GM19468 (cell line): ENCODE results near the gene NTSR1.

ENCODE experiments used
- ATAC-seq: cut with Tn5 transposase; IDR thresholded peaks from one replicate; pipeline ENCODE4 v1.9.1; 2021; ENCODE audit warnings: mild to moderate bottlenecking, moderate library complexity, moderate number of reproducible peaks; ENCODE audit not compliant: unreplicated experiment; ENCODE audit errors: extremely low read depth

The NTSR1 gene

GRCh38 chr20:62766071-62766450, 57.4 kb downstream of the NTSR1 start:
- no peak for ATAC-seq

DNA sequence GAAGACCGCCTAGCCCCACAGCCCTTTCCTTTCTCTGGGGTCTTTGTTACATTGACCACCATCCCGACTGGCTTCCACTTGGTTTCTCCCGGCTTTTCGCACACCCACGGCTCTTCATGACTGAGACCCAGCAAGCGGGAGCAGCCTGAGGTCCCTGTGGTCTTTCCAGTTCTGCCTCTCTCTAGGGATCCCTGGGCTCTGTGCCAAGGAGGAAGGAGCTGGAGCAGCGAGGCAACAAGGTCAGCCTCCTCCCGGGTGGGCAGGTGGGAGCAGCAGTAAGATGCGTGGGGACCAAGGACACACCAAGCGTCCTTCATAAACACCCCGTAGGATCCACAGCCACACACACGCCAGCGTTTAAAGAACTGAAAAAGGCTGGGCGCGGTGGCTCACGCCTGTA, 58.1 kb downstream of the NTSR1 start:
- no peak for ATAC-seq

DNA sequence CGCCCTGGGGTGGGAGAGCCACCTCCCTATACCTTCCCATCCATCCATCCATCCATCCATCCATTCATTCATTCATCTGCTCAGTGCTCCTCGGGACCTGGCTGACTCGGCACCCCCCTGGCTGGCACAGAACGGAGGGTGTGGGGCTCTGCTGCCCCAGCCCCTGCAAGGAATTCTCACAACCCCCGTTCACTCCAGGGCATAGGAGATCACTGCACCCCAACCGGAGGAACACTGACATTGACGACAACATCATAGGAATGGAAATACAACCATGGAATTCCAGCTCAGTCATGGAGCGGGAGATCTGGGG, 59.6 kb downstream of the NTSR1 start:
- ATAC-seq = no peak

DNA sequence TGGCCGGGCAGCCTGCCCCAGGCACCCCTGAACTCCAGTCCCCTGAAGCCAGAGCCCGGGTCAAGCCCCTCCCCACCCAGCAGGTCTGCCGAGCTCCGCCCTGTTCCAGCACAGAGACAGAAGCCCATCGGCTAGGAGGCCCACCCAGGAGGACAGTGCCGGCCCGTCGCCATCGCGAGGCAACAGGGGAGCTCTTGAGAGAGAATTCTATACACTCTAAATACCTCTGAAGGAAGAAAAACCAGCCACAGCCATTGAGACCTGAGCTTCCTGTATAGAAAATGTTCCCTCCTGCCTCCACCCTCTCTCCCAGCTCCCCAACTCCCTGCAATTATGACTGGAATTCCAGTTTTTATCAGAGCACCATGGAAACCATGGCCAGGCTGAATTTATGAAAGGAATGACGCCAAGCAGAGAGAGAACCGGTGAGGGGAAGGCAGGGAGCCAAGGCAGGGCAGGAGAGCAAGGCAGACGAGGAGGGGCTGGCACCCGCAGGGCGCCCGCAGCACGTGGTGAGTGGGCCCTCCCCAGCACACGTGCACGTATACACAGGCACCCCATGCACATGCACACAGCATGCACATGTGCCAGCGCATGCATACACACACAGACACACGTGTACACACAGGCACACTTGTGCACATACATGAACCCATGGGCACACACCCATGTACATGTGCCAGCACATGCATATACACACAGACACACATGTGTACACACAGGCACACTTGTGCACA, 60.1 kb downstream of the NTSR1 start:
- no peak for ATAC-seq

- ATAC-seq = no peak
Observed at GRCh38 chr20:62769346-62770071, 60.9 kb downstream of the NTSR1 start.

DNA sequence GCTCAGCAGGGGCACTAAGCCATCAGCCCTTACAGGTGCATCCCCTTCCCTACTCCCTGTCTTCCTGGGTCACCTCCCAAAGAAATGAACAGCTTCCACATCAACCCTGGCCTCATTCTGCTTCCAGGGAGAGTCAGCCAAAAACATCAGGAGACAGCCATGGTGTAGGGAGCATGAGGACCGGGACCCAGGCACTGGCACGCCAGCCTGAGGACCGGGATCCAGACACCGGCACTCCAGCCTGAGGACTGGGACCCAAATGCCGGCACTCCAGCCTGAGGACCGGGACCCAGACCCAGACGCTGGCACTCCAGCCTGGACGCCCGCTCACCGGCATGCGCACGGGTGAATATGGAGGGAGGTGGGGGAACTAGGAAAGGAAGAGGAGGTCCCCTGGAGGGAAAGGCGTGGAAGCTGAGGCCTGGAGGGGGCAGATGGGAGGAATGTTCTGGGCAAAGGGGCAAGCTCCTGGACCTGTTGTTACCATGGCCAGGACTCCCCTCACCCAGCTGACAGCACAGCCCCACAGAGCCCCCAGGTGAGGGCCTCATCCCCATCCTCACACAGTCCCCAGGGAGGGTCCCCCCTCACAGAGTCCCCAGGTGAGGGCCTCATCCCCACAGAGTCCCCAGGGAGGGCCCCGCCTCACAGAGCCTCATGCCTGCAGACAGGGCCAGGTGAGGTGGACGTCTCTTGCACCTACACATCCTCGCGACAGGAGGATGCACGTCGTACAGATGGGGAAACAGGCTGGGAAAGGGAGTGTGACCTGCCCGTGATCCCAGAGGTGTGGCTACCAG, 61.7 kb downstream of the NTSR1 start:
- no peak for ATAC-seq

- no peak for ATAC-seq
Observed at GRCh38 chr20:62770916-62771315, 62.3 kb downstream of the NTSR1 start.

DNA sequence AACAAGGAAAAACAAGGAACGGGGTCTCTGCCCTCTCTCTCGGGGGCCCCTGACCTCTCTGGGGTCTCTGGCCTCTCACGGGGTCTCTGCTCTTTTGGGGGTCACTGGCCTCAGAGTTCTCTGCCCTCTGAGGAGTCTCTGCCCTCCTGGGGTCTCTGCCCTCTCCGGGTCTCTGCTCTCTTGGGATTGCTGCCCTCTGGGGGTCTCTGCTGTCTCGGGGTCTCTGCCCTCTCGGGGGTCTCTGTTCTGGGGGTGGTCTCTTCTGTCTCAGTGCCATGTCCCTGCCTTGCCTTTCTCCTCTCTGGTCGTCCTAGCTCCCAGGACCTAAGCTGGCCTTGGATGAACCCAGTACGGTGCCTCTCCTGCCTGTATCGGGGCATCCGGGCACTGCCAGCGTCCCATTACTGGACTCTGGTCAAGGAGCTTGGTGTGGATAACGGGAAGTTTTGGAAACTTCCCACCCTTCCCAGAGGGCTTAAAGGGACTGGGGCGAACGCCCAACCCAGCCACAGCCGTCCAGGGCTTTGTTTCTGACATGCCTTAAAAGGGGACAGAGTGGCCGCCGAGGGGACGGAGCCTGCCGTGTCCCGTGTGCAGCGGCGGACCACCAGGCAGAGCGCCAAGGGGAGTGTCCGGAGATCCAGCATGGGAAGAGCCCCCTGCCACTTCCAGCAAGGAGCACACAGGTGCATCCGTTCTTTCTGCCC, 62.9 kb downstream of the NTSR1 start:
- no peak for ATAC-seq

GRCh38 chr20:62772103-62772611, 63.5 kb downstream of the NTSR1 start:
- no peak for ATAC-seq

DNA sequence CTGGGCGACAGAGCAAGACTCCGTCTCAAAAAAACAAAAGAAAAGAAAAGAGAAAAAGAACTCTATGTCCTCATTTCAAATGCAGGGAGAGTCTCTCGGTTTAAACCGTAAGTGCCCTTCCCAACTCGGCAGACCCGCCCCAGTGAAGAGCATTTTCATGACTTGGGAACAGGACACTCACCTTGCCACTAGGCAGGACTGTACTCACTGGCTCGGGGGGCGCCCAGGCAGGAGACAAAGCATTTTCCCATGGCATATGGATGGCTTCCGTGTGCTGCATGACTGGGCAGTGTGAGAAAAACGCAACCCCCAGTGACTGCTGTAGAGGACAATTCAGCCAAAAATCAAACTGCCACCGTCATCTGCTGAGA, 64.0 kb downstream of the NTSR1 start:
- ATAC-seq = no peak

DNA sequence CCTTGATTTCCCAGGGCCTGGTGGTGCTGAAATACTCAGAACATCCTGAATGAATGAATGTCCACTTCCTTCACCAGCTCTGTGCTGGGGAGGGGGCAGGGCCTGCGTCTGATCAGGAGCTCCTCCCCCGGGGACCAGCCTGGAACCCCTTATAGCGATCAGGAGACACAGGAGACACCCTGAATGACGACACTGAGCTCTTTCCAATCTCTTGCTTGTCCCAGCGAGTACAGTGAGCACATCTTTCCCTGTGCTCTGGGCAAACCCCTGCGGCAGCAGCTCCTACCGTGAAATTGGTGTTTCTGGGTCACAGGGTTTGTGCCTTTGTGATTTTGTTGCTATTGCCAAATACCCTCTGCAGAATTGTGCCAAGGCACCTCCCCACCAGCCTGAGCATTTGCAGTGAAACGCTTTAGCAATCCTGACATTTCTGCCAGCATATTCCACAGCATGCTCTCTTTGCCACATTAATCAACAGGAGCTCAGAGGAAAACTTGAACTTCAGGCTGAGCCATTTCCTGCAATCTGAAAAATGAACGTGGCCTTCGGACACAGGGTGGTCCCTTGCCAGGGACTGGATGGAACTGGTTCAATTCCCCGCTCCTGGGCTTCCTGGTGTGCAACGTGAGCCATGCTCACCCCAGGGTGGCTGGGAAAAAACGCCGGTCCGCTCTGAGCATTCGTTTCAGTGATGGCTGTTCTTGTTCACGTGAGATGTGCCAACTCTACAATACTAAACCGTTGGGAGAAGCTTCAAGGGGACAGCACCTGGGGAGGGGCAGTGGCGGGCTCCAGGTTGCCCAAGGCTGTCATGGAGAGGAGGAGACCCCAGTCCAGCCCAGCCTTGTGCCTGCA, 64.6 kb downstream of the NTSR1 start:
- ATAC-seq = no peak

DNA sequence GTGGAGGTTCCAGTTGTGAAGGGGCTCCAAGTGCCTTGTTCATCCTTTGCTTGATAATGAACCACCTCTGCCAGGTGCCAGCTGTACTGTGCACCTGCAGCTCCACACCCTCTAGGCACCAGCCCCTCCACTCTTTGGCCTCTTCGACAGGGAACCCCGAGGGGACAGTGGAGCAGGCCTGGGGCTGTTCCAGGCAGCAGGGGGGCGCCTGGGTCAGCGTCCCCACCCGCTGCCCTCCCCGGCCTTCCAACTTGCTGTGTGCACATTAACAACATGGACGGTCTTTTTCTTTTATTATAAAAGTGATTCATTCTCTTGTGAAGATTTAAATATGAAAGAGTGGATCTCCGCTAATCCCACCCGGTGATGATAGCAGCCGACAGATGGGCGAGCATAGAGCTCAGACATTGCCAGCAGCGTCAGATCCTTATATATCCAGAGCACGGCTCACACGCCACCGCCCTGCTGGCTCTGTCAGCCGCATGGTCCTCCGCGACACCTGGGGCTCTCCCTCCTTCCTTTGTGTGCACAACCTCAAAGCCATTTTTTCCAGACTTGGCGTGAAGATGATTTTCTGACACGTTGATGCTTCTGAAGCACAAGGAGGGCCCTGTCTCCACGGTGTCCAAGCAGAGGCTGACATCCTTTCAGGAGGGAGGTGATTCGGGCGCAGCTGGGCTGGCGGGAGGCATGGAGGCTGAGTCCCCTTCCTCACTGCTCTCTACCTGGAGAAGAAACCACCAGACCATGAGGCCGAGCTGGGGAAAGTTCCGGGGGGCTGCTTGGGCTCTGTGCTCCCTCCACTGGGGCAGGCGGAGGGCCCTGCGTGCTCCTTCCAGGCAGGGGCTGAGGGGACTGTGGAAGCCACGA, 65.4 kb downstream of the NTSR1 start:
- ATAC-seq = no peak

DNA sequence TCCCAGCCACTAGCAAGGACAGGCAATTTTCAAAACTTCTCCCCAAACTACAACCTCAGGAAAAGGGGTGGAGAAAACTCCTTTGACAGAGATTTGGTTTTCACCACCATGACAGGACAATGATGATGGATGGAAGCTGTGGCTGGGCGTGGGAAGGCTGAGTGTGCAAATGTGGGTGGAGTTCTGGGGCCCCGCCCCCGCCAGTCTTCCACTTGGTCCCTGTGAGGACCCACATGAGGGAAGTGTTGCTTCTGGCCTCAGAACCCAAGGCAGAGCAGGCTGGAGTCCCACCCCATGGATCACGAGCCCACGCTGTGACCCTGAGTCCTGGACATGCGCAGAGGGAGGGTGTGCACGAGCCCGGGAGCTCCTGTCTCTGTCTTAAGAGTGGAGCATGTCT, 66.1 kb downstream of the NTSR1 start:
- ATAC-seq = no peak

GRCh38 chr20:62775206-62775605, 66.6 kb downstream of the NTSR1 start:
- ATAC-seq = no peak

GRCh38 chr20:62776035-62776691, 67.5 kb downstream of the NTSR1 start:
- ATAC-seq = no peak

DNA sequence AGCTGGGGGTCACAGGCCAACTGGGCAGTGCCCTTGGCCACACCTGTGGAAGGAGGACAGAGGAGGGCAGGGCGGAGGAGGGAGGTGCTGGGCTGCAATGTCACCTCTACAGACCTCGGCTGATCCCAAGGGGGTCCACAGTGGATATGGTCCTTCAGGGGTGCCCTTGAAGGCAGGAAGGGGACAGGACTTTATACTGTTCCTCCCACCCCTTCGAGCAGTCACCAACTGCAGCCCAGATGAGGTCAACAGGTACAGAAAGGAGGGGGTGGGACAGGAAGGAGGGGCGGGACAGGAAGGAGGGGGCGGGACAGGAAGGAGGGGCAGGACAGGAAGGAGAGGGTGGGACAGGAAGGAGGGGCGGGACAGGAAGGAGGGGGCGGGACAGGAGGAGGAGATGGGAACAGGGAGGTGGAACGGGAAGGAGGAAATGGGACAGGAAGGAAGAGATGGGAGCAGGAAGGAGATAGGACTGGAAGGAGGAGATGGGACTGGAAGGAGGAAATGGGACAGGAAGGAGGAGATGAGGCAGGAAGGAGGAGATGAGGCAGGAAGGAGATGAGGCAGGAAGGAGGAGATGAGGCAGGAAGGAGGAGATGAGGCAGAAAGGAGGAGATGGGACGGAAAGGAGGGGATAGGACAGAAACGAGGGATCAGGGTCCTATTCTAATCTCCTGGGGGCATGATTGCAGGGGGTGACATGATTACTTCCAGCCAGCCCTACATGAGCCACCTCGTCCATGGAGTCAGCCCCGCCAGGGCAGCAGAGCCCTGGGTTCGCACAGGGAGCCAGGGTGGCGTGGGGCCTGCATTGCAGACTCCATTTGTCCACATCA, 68.3 kb downstream of the NTSR1 start:
- no peak for ATAC-seq

GRCh38 chr20:62777528-62777830, 68.8 kb downstream of the NTSR1 start:
- no peak for ATAC-seq

DNA sequence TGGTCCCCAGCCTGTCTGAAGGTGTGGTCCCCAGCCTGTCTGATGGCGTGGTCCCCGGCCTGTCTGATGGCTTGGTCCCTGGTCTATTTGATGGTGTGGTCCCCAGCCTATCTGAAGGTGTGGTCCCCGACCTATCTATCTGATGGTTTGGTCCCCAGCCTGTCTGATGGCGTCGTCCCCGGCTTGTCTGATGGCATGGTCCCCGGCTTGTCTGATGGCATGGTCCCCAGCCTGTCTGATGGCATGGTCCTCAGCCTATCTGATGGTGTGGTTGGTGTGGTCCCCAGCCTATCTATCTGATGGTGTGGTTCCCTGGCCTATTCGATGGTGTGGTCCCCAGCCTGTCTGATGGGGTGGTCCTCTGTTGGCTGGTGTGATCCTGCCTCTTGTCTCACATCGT, 69.4 kb downstream of the NTSR1 start:
- no peak for ATAC-seq
